PC-9 (cell line): ENCODE data around the gene MAGI2. TPM values are rescaled to one million over a fixed set of nuclear protein-coding genes. Genes with fewer than 3 reads are reported as not detected.

Source experiments
- BruUV-seq: library from RNA; stranded (reverse); fragments of 400-500 nt; replicated peaks from 2 replicates; lab custom pipeline; 2021; lab: Mats Ljungman, UMichigan
- CTCF ChIA-PET: fragments of 300-600 bp; sonication (Branson Sonifier 250); formaldehyde crosslinking; loops from one replicate; lab custom pipeline; 2022; ENCODE audit warnings: antibody characterized with exemption; lab: Charles Lee
- POLR2A ChIA-PET: fragments of 300-600 bp; sonication (Branson Sonifier 250); formaldehyde crosslinking; loops from one replicate; lab custom pipeline; 2022; ENCODE audit warnings: antibody characterized with exemption; ENCODE audit not compliant: unreplicated experiment; lab: Charles Lee
- DNase-seq, 2 experiments: peaks; one replicate each; pipeline versions ENCODE4 v3.0.0 to v3.0.0-alpha.2; 2015 to 2022; ENCODE audit warnings: mixed read lengths in 1 of 2
- H2AFZ ChIP-seq: fragments of 200-600 bp; sonication (generic); 2 replicates; pipeline ENCODE4 v1.8.1; 2017; ENCODE audit warnings: antibody characterized with exemption
- H3F3A ChIP-seq: fragments of 200-600 bp; sonication (generic); 2 replicates; pipeline ENCODE4 v1.8.1; 2017; ENCODE audit warnings: antibody characterized with exemption, mild to moderate bottlenecking, low read depth; ENCODE audit not compliant: insufficient read depth
- H3K27ac ChIP-seq: fragments of 200-600 bp; sonication (generic); 2 replicates; pipeline ENCODE4 v1.6.1; 2016; ENCODE audit warnings: mixed run types
- H3K27me3 ChIP-seq: fragments of 200-600 bp; sonication (generic); 2 replicates; pipeline ENCODE4 v1.6.1; 2016; ENCODE audit warnings: low read depth, mixed run types; ENCODE audit not compliant: insufficient read depth
- H3K36me3 ChIP-seq: fragments of 200-600 bp; sonication (generic); 2 replicates; pipeline ENCODE4 v1.6.1; 2016; ENCODE audit warnings: low read depth, mixed run types
- H3K4me1 ChIP-seq: fragments of 200-600 bp; sonication (generic); replicated peaks from 2 replicates; pipeline ENCODE4 v1.6.1; 2016; ENCODE audit warnings: mixed run types; ENCODE audit not compliant: insufficient read depth
- H3K4me2 ChIP-seq: fragments of 200-600 bp; sonication (generic); 2 replicates; pipeline ENCODE4 v1.6.1; 2017; ENCODE audit warnings: mixed run types
- H3K4me3 ChIP-seq: fragments of 200-600 bp; sonication (generic); 2 replicates; pipeline ENCODE4 v1.6.1; 2016; ENCODE audit warnings: mixed run types
- H3K79me2 ChIP-seq: fragments of 200-600 bp; sonication (generic); 2 replicates; pipeline ENCODE4 v1.6.1; 2017; ENCODE audit warnings: low read depth, mixed run types
- H3K9me2 ChIP-seq: fragments of 200-600 bp; sonication (generic); 2 replicates; pipeline ENCODE4 v1.8.1; 2017; ENCODE audit warnings: mild to moderate bottlenecking; ENCODE audit not compliant: insufficient read depth
- H3K9me3 ChIP-seq: fragments of 200-600 bp; sonication (generic); 2 replicates; pipeline ENCODE4 v1.8.1; 2016; ENCODE audit warnings: low read depth; ENCODE audit not compliant: insufficient read depth
- H4K20me1 ChIP-seq: fragments of 200-600 bp; sonication (generic); 2 replicates; pipeline ENCODE4 v1.8.1; 2017; ENCODE audit not compliant: insufficient read depth
- EZH2 ChIP-seq: fragments of 200-600 bp; sonication (generic); IDR thresholded peaks from 2 replicates; pipeline ENCODE4 v1.8.0; 2017; ENCODE audit warnings: antibody characterized with exemption, low read depth
- intact Hi-C: fragments of 100-400 bp; cut with micrococcal nuclease; formaldehyde crosslinking; loops from one replicate; pipeline ENCODE4 v1.10.0; 2022; ENCODE audit not compliant: unreplicated experiment
- total RNA-seq: library from RNA; stranded (reverse); gene quantifications from 2 replicates; pipeline ENCODE4 v1.2.3, GENCODE V29; 2021
- TF ChIP-seq, protein P1 (sequence below): fragments of 200-600 bp; sonication (generic); conservative IDR thresholded peaks from 2 replicates; pipeline ENCODE4 v1.6.1; 2017; ENCODE audit warnings: mixed run types, antibody characterized with exemption, mild to moderate bottlenecking, moderate library complexity

Gene MAGI2
- total RNA-seq, 1 experiment from 2014 or later: 0.92 TPM

DNA sequence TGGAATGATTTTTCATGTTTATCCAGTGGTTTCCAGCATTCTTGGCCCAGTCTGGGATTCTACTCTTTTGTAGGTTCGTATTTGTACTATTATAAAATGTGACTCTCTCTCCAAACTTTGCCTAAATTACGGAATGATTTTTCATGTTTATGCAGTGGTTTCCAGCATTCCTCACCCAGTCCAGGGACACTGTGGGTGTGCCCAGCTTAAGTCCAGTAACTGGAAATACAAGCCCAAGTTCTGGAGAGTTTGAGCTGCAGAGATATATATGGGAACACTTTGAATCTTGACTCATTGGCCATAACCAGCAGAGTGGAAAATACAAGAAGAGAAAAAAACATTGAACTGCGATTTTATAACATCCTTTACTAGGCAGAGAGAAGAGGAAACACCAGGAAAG lies 5.9 kb upstream of the MAGI2 start:
- POLR2A ChIA-PET: no interaction called here
- H3K4me2 ChIP-seq: no peak overlapping the region
- no peak overlapping the region for H3K4me3 ChIP-seq
- no peaks in the 10 kb centered on the region; the same call in 1 of the 2 replicates for H3K9me2 ChIP-seq
- peaks cover 11% of the 10 kb centered on the region for H3K4me1 ChIP-seq
- H3K27ac ChIP-seq: no peak overlapping the region
- H3K79me2 ChIP-seq: no peaks in the 10 kb centered on the region
- no TSS peak for BruUV-seq
- no peaks in the 10 kb centered on the region for H4K20me1 ChIP-seq
- H3K9me3 ChIP-seq: no peaks in the 10 kb centered on the region
- no peak for TF ChIP-seq EZH2
- TF ChIP-seq, protein P1, sequence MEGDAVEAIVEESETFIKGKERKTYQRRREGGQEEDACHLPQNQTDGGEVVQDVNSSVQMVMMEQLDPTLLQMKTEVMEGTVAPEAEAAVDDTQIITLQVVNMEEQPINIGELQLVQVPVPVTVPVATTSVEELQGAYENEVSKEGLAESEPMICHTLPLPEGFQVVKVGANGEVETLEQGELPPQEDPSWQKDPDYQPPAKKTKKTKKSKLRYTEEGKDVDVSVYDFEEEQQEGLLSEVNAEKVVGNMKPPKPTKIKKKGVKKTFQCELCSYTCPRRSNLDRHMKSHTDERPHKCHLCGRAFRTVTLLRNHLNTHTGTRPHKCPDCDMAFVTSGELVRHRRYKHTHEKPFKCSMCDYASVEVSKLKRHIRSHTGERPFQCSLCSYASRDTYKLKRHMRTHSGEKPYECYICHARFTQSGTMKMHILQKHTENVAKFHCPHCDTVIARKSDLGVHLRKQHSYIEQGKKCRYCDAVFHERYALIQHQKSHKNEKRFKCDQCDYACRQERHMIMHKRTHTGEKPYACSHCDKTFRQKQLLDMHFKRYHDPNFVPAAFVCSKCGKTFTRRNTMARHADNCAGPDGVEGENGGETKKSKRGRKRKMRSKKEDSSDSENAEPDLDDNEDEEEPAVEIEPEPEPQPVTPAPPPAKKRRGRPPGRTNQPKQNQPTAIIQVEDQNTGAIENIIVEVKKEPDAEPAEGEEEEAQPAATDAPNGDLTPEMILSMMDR: no peak
- DNase-seq: no peak
- H3F3A ChIP-seq: no peaks in the 10 kb centered on the region
- intact Hi-C loops: no loop called here
- CTCF ChIA-PET: no interaction called here
- H2AFZ ChIP-seq: no peak overlapping the region
- H3K27me3 ChIP-seq: no peaks in the 10 kb centered on the region
- no peaks in the 10 kb centered on the region for H3K36me3 ChIP-seq

DNA sequence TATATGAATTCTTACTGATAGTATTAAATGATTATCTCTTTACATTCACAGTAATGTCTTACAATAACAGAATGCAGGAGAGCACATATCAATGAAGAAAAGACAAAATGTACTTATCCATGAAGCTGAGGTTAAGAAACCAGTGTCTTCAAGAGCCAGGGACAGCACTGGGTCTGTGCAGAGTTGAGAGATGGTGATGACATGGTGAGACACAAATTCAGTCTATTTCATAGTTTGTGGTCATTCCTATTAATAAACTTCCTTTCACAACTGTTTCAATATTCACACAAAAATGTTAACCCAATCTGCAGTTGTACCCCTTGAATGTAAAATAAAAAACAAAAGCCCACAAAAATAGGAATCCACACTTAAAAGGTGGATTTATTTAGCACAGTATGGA lies 5.3 kb upstream of the MAGI2 start:
- no peaks in the 10 kb centered on the region for H3K9me3 ChIP-seq
- peaks cover 11% of the 10 kb centered on the region for H3K4me1 ChIP-seq
- no peaks in the 10 kb centered on the region for H4K20me1 ChIP-seq
- no peak overlapping the region for H3K4me3 ChIP-seq
- no peaks in the 10 kb centered on the region for H3K79me2 ChIP-seq
- intact Hi-C loops: no loop called here
- no peak for DNase-seq
- ChIA-PET CTCF (no interaction called here), POLR2A (no interaction called here)
- H3K27me3 ChIP-seq: no peaks in the 10 kb centered on the region
- no peaks in the 10 kb centered on the region for H3F3A ChIP-seq
- H3K9me2 ChIP-seq: no peaks in the 10 kb centered on the region; the same call in 1 of the 2 replicates
- H3K27ac ChIP-seq: no peak overlapping the region
- no peak overlapping the region for H3K4me2 ChIP-seq
- no TSS peak for BruUV-seq
- no peaks in the 10 kb centered on the region for H3K36me3 ChIP-seq
- H2AFZ ChIP-seq: no peak overlapping the region
- no peak for TF ChIP-seq EZH2

DNA sequence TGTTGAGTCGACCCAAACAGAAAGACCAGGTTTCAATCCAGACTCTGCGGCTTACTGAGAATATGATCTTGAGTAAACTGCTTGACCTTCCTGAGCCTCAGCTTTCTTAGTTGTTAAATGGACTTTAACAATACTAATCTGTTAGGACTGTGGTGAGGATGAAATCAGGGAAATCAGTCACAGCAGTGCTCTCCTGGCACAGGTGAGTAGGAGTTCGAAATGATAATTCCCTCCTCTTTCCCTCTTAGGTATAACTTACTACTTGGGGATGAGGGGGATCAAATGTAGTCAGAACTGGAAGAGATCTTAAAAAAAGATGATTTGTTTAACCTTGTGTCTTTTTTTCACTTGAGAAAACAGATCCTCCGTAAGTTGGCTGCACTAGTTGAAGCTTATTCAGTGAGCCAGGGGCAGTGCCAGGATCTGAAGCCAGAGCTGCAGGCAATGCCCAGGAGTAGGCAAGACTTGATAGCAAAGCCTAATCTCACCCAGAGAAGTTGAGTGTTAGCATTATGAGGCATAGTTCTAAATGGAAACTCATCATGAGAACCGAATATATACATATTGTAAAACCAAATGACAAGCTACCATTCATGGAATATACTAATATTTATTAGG lies 1.8 kb upstream of the MAGI2 start:
- DNase-seq: no peak
- Histone ChIP-seq H3K4me2 (no peak overlapping the region), H3K27me3 (peaks cover 16% of the 10 kb centered on the region; the same call in 1 of the 2 replicates), H2AFZ (no peak overlapping the region), H3K9me2 (no peaks in the 10 kb centered on the region; the same call in 1 of the 2 replicates), H3K4me3 (no peak overlapping the region), H4K20me1 (no peaks in the 10 kb centered on the region), H3K27ac (no peak overlapping the region), H3K36me3 (no peaks in the 10 kb centered on the region), H3F3A (no peaks in the 10 kb centered on the region), H3K4me1 (peaks cover 5% of the 10 kb centered on the region; the same call in 1 of the 2 replicates), H3K9me3 (no peaks in the 10 kb centered on the region), H3K79me2 (no peaks in the 10 kb centered on the region)
- intact Hi-C loops: no loop called here
- POLR2A ChIA-PET: no interaction called here
- no peak for TF ChIP-seq EZH2
- TF ChIP-seq, protein P1: no peak
- CTCF ChIA-PET: no interaction called here
- BruUV-seq: no TSS peak
